NCI-H446 treated with DMSO at 0.1 percent for 48 hours (cell line): ENCODE data around the gene ANKRD39.
"Not testable (repeated sequence)": the region's sequence is repeated elsewhere in the genome, so short reads cannot be mapped to it uniquely, and the experiment has no call there.

ENCODE experiments used
- DNase-seq: peaks from one replicate; lab custom pipeline; 2025; lab: John Stamatoyannopoulos, UW

ANKRD39 gene

DNA sequence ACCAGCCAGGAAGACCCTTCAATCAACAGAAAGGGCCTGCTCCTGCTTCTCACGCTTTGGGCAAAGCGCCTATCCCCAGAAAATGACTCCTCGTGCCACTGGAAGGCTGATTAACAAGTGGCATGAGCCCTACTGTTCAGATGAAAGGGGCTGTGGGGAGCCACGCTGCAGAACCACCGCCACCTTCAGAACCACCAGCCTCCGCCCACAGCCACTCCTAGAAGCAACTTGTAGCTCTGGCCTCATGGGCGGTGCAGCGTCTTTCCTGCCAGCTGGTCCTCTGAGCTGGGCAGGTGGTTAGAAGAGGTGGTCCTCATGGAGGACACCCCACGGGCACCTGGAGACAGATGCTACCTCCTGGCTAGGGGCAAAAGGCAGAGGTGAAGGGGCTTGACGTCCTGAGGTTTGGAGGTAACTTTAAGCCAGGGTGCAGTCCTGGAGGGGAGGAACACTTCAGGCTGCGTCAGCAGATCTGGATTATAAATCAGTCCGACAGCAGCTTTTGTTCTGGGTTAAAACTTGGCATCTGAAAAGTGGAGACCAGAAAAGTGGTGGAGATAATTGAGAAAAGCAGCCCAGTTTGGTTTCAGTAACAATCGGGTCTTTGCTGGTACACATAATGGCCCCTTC is 12.9 kb upstream of the ANKRD39 start:
- DNase-seq = no peak

GRCh38 chr2:96869822-96870625 is 12.2 kb upstream of the ANKRD39 start, which contains the start of gene SEMA4C:
Gene SEMA4C, minus strand, starts transcription at chr2:96870080. Its CDS starts 2,194 bp downstream, at chr2:96867886.
- no peak for DNase-seq

DNA sequence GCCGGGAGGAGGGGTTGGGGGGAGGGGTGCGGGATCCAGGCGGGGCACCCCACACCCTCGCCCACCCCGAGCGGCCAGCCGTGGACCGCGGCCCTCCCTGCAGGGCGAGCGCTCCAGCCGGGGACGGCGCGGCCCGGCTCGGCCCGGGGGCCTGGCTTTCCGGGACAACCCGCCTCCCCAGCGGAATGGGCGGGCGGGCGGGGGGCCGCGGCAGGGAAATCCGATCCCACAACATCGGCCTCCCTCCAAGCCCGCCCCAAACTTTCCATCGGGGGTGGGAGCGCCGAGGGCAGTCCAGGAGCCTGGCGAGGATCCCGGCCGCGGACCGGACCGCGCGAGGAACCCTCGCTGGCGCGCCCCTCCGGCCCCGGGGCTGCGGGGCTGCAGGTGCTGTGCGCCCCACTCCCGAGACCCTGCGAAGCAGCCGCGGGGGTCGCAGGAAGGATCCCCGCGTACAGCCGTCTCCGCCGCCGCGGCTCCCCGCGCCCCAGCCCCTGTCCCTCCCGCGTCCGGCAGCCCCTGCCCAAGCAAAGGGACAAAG is 11.5 kb upstream of the ANKRD39 start:
- no peak for DNase-seq

- DNase-seq = peak; percentile 23
These were observed 10.9 kb upstream of the ANKRD39 start for GRCh38 chr2:96868555-96869280.

DNA sequence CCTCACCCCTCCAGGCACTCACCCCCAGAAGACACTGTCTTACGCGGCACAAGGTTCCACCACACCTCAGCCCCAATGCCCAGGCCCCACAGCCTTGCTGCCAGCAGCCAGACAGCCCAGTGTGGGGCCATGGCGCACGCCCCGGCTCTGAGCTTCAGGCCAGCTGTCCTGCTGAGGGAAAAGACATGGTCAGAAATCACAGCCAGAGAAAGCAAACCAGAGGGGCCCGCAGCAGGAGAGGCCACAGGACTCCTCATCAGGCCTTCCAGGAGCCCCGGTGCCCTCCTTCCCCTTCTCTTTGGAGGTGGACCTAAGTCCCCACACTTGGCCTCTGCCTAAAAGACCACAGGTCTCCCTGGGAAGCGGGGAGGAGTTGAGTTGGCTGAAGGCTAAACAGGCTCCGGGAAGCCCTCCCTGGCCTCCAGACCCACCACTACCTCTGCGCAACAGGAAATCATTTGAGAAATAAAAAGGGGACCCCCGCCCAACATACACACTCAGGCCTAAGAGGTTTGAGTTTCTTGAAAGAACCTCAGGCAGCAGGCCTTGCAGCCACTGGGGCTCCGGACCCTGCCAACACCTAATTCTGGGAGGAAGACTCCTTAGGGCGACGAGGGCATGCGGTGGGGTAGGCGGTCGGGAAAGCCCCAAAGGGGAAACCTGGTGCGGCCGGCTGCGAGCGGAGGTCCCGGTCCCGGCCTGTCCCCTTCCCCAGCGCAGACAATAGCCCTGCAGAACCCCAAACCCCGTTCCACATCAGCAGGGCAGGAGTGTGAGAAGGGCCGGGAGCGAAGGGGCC is 10.1 kb upstream of the ANKRD39 start:
- DNase-seq = no peak

GRCh38 chr2:96866986-96867755 is 9.4 kb upstream of the ANKRD39 start:
- DNase-seq = no peak

DNA sequence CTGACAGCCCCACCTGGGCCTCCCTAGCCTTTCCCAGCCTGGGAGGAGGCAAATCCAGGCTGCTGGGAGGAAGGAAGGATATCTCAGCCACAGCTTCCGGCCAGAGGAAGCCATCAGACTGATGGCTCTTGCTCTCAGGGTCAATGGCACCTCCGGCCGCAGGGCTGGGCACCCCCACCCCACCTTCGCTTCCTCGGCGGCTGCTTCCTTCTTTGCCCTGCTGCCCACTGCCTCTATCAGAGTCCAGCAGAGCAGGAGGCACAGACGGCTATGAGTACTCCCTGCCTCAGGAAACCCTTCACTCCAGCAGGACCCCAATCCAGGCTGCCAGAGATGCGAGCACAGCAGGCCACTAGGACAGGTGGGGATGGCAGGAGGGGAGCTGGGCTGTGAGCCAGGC is 8.8 kb upstream of the ANKRD39 start:
- DNase-seq = no peak

DNA sequence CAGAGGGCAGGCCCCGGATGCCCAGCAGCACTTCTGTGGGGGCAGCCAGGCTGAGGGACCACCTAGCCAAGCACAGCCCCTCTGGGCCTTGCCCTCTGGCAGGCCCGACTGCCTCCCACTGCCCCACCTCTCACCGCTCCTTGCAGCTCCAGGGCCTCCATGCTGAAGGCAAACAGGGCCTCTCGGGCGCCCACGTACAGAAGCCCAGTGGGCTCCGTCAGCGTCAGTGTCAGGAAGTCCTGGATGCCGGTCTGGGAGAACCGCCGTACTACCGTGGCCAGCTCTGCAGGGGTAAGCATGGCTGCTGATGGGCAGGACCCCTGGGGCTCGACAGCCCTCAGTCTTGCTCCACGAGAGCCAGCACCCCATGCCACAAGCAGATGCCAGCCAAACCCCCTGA is 8.3 kb upstream of the ANKRD39 start:
- no peak for DNase-seq

- DNase-seq = no peak
These were observed 7.8 kb upstream of the ANKRD39 start for GRCh38 chr2:96865654-96866053.

- no peak for DNase-seq
These were observed 6.7 kb upstream of the ANKRD39 start for GRCh38 chr2:96864343-96865091.

- DNase-seq = no peak
These were observed 5.9 kb upstream of the ANKRD39 start for GRCh38 chr2:96863575-96864342.

DNA sequence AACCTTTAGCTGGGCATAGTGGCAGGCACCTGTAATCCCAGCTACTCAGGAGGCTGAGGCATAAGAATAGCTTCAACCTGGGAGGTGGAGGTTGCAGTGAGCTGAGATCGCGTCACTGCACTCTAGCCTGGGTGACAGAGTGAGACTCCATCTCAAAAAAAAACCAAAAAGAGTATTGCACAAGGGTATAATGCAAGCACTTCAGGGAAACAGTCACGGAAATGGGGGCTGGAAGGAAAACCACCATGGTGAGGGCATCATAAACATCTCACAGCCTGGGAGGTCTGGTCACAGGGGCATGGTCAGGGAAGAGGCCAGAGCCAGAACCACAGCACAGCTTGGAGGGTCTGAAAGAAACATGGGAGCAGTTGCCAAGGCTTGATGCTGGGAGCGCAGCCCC is 5.2 kb upstream of the ANKRD39 start:
- DNase-seq = not testable (repeated sequence)

GRCh38 chr2:96861074-96861473 is 3.3 kb upstream of the ANKRD39 start:
- no peak for DNase-seq

GRCh38 chr2:96860065-96861029 is 2.5 kb upstream of the ANKRD39 start:
- no peak for DNase-seq

DNA sequence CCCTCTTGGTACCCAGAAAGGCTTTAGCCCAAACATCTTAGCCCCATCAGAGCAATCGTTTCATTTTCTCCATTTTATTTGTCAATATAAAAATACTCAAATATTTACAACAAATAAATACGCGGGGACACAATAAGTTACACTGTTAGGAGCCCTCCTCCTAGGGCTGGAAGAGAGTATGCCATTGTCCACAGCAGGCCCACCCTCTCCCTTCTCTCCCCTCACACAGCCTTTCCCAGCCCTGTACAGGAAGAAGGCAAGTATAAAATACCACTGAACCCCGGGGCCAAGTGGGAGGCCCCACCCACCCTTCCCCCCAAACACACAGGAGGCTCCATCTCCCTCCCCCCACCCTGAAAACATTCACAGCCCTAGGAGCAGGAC is 1.9 kb upstream of the ANKRD39 start:
- no peak for DNase-seq

- no peak for DNase-seq
These were observed 1.4 kb upstream of the ANKRD39 start for GRCh38 chr2:96859099-96859649.

DNA sequence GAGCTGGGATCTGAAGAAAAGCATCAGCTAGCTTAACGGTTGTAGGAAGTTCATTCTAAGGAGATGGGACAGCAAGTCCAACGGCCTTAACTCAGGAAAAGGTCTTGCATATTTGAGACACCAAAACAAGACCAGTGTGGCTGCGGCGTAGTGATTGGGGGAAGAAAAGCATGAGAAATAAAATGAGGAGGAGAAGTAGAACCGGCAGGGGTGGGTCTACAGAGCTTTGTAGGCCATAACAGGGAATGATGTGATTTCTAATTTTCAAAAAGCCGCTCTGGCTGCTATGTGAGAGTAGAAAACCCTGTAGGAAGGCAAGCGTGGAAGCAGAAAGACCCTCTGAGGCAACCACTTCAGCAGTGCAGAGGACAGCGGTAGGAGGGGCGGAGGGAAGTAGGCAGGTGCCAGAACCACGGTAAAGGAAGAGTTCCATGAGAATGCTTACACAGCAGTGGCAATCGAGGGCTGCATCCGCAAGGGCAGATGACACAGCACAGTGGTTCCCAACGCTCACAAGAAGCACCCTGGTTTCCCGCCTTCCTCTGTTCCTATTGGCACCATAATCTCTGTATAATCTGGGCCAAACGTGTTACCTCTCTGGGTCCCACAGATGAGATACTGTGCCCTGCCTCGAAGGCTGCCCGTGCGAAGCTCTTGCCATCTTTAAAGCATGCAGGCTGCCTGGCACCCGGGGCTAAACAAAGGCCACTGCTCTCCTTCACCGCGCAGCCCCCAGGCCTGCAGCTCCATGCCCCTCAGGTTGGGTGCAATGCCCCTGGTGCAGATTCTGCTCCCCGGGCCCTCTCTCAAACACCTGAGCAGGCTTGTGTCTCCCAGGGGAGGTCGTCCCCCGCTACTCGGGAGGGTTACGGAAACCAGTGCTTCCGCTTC is 795 bp downstream of the ANKRD39 start:
- no peak for DNase-seq
